Epidermal melanocyte (primary cell): ENCODE measurements around the gene PSMC3.
A peak's percentile ranks its signal among the peaks of the same experiment; 100 is the strongest.

Experiments used
- DNase-seq: peaks from one replicate; pipeline ENCODE4 v3.0.0; 2011; ENCODE audit warnings: low spot score; ENCODE audit not compliant: insufficient read length

PSMC3 gene

DNA sequence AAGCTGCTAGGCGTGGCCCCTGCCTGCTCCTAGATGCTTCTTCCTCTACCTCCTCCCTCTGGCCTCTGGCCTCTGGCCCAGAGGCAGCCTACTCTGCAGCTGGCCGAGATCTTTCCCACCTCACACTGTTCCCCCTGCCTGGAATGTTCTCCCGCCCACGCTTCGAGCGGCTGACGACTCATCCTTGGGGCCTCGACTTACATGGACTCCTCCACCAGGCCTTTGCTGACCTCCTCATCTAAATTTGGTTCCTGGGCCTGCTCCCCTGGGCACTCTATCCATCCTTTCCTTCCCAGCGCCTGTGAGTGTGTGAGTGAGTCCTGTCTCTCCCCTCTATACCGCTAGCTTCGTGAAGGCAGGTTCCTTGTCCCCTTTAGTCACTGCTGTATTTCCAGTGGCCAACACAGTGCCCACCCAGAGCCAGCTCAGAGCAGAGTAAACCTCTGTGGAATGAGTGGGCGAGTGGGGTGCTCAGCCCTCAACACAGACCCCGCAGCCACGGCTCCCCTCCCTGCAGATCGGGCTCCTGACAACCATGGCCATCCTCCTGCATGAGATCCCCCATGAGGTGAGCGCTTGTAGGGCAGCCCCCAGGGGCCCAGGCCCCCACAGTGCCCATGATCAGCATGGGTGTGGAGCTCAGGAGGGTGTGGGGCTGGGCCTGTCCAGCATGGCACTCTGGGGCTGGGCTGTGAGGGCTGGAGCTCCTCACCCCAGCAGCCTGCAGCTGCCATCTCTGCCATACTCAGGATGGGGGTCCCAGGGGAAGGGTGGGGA lies 12.1 kb downstream of the PSMC3 start:
- no peak for DNase-seq

DNA sequence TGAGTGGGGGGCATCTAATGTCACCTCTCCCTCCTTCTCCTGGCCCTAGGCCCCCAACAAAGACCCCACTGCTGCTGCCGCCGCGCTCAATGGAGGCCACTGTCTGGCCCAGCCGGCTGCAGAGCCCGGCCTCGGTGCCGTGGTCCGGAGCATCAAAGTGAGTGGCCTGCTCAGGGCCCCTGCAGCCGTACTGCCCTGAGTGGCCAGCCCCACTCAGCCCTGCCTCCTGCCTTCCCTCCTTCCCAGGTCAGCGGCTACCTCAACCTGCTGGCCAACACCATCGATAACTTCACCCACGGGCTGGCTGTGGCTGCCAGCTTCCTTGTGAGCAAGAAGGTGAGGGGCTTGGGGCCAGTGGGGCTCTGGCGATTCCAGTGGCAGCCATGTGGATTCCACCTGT lies 12.9 kb downstream of the PSMC3 start:
- DNase-seq: no peak

DNA sequence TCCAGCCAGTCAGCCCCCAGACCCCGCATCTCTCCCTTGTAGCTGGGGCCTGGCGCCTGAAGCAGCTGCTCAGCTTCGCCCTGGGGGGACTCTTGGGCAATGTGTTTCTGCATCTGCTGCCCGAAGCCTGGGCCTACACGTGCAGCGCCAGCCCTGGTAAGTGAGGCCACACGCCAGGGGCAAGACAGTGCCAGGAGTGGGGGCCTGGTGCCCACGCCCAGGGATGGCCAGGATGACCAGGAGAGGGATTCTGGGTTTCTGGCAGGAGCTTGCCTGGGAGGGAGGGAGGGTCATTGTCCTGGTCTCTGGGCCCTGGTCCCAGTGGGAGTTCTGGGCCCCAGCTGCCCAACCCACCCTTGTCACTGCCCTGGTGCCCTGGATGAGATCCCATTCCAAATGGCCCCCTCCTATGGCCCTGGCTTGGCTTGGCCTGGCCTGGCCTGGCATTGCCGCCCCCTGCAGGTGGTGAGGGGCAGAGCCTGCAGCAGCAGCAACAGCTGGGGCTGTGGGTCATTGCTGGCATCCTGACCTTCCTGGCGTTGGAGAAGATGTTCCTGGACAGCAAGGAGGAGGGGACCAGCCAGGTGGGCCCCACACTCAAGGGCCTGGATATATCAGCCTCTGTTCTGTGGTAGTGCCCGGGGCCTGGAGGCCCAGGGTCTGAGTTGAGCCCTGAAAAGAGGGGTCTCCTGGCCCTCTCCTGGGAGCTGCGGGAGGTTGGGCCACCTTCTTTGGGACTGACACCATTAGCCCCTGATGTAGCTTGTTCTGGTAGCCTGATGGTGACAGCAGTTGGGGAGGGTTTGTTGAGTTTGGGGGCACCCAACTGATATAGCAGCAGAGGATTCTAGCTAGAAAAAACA lies 14.1 kb downstream of the PSMC3 start:
- DNase-seq: no peak

DNA sequence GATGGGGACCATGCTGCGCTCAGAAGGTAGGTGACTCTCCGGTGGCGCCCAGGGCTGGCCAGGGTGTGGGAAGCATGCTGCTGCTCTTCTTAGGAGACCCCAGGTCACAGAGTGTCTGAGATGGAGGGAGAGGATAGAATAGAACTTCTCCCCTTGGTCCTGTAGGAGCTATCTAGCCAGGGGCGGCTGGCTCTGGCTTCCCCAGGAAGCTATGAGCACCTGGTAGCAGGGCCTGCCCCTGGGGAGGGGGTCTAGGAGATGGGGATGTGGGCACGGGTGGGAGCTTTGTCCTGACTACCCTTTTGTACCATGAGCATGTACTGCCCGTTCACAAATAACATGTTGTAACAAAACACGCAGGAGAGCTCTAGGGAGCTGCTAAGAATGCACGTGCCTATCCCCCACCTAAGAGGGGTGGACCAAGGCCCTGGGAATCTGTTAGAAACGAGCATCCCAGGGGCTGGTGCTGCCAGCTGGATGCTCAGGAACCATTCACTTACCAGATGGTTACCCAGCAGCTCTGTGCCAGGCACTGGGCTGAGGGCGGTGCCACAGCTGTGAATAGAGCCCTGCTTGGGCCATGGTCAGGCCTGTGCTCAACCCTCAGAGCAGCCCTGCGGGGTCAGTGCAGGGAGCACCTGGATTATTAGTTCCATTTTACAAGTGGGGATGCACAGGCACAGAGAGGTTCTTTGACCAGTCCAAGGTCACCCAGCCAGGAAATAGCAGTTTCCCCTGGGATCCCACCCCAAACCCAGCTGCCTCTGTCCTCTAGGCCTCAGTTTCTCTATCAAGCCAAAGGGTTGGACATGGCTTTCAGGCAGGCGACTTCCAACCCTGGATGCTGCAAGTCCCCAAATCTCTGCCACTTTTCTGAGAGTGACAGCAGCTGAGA lies 15.6 kb downstream of the PSMC3 start:
- DNase-seq: no peak

DNA sequence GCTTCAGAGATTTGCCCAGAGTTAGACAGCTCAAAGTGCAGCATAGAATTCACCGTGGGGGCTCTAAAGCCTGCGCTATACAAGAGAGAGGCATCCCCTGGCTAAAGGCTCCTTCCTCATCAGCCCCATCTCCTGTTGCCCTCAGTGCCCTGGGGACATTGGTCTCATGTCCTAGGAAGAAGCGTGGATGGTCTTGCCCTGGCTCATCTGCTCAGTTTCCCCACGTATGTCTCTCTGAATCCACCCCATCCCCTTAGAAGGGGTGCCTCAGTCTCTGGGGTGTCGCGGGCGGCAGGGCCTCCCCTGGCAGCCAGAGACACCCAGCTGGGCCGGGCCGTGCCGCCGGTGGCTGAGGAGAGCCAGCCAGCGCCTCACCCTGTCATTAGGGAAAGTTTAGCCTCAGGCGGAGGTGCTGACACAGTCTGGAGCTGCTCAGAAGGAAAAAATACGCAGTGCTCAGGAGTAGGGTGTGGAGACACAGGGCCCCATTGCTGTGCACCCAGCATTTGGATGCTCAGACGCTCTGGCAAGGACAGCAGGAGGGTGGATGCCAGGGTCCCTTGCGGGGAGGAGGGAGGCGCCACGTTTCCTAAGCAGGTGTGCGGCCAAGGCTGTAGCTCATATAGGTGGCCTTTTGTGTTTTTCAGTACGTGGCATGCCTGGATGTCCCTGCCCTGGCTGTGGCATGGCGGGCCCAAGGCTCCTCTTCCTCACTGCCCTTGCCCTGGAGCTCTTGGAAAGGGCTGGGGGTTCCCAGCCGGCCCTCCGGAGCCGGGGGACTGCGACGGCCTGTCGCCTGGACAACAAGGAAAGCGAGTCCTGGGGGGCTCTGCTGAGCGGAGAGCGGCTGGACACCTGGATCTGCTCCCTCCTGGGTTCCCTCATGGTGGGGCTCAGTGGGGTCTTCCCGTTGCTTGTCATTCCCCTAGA lies 16.5 kb downstream of the PSMC3 start:
- DNase-seq: no peak

DNA sequence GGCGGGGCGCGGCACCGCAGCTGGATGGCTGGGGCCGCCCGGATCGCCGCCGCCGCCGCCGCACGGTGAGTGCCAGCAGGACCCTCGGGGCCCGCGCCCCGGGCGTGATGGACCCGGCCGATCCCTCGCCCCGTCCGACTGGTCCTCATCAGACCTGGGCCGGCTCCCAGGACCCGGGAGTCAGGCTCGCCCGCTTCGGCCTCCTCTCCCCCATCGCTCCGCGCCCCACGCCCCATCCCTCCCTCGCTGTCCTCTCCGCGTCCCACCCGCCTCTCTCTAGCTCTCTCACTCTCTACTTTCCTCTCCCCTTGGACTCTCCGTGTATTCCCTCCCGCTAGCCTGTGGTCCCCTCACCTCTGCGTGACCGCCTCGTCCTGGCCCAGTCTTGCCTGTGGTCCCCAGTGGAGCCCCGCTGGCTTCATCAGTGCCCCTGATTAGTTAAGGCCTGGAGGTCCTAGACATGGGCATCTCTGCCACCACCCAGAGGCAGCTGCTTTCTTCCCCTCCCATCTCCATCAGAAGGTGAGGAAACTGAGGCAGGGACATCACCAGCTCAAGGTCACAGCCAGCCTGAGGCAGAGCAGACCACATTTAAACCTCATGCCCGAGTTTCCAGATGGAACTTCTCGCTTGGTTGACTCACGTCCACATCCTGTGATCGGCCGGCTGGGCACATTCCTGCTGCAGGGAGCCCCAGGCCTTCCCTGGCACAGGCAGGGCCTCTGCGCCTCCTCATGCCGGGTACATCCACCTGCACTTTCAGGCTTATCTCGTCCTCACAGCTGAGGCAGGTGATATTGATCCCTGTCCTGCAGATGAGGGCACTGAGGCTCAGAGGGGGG lies 17.4 kb downstream of the PSMC3 start:
- DNase-seq: peak; percentile 90

DNA sequence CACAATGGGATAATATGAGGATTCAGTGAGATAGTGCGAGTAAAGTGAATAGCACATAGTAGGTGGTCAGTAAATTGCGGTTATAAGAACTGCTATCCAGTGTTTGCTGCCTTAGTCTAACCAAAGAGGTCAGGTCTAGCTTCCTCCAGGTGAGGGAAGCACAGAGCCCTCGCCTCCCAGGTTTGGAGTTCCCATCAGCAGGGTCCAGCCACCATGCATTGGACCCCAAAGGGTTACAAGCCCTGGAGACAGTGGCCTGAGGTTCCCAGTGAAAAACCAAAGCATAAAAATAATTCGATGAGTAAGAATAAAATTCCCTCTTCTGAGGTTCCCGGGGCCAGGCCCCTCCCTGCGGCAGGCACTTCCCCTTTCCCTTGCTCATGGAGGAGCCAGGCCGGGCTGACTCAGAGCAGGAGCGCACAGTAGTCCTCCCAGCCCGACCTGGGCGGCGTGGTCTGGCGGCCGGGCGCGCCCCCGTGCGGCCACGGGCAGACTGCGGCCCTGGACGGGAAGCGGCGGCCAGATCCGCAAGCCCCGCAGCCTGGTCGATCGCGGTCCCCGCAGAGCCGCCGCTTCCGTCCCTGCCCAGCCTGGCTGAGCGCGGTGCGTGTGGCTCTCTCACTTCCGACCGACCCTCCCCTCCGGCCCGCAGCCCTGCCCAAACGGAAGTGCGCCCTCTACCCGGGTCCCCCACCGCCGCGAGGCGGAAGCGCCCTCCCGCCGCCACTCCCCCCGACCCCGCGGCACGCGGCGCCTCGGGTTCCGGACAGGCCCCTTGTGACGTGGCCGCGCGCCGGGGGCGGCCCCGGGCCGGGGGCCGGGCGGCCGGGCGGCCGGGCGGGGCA lies 18.3 kb downstream of the PSMC3 start, which contains the start of gene SLC39A13:
Gene SLC39A13 (plus strand): TSS at position 845 of the 845 bp plus-strand sequence. CDS start 1,505 bp downstream, outside the sequence.
- peak; percentile 98 for DNase-seq

DNA sequence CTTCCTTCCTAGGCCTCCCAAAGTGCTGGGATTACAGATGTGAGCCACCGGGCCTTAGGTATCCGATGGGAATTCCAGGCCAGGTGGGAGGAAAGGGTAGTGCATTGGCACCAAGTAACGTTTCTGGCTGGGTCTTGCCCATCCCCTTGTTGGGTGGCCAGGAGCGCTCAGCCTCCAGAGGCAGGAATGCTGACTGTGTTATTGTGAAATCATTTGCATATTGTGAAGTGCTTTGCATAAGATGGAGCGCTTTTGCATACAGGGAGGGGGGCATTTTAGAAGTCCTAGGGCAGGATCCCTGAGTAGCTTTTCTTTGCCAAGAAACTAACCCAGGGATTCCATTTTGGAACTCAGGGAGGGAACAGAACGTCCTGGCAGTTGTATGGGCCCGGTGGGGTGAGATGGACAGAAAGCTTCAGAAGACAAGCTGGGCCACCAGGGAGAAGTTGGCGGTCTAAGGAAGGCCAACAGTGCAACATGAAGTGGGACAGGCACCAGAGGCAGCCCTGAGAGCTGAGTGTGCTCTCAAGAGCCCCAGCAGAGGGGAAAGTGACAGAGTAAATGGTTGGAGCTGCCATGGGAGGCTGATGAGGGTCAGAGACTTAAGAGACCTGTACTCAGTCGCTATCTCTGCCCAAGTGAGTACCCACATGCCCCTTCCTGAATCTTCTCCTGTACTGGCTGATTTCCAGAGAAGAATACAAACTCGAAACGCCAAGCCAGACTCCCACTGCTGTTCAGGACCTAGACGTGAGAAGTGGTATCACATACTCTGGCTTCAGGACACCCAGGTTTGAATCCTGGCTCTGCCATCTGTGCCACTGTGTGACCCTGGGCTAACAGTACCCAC lies 19.1 kb downstream of the PSMC3 start:
- no peak for DNase-seq

DNA sequence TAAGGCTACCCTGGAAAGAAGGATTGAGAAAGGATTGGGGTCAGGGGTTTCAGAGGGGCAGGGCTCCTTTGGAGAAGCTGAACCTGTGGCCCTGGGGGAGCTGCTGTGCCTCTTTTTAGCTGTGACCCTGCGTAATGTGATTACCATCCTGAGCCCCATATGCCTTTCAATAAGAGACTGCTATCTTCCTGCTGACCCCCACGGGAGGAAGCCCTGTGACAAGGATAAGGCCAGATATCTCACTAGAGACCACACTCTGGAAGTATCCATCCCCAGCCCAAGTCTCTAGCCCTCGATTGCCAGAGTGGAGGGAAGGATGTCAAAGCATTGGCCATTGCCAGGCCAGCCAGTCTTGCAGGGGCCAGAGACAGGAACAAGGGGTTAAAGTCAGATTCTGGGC lies 22.7 kb downstream of the PSMC3 start:
- no peak for DNase-seq

DNA sequence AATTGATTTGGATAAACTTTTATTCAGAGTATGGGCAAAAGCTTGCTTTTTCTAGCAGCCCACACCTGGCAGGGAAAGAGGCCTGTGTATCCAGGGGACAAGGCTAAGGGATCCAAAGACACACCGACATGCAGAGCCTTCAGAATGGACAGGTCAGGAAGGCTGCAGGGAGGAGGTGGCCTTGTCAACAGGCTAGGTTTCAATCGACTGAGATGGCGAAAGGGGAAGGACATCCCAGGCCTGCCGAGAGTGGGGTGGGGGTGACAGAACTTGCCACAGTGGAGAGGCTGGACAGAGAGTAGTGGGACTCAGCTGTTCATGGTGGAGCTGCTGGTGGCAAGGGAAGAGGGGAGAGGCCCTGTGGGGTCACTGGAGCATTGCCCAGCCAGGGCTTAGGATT lies 23.1 kb downstream of the PSMC3 start:
- DNase-seq: no peak

DNA sequence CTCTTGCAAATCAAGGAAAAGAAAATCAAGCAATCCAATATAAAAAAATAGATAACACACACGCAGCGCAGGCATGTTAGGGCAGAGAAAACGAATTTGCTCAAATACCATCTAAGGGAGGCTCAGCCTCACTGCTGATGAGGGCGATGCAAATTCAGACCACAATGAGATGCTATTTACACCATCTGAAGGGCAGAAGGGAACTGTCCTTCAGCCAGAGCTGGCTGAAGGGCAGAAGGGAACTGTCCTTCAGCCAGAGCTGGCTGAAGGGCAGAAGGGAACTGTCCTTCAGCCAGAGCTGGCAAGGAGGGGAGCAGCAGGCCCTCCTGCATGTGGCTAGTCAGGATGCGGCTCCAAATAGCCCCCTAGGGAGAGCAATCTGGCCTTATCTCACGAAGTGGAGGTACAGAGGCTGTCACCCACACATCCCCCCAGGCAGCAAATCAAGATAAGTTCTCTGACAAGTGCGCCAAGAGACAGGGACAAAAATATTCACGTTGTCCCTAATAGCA lies 25.4 kb downstream of the PSMC3 start:
- no peak for DNase-seq

DNA sequence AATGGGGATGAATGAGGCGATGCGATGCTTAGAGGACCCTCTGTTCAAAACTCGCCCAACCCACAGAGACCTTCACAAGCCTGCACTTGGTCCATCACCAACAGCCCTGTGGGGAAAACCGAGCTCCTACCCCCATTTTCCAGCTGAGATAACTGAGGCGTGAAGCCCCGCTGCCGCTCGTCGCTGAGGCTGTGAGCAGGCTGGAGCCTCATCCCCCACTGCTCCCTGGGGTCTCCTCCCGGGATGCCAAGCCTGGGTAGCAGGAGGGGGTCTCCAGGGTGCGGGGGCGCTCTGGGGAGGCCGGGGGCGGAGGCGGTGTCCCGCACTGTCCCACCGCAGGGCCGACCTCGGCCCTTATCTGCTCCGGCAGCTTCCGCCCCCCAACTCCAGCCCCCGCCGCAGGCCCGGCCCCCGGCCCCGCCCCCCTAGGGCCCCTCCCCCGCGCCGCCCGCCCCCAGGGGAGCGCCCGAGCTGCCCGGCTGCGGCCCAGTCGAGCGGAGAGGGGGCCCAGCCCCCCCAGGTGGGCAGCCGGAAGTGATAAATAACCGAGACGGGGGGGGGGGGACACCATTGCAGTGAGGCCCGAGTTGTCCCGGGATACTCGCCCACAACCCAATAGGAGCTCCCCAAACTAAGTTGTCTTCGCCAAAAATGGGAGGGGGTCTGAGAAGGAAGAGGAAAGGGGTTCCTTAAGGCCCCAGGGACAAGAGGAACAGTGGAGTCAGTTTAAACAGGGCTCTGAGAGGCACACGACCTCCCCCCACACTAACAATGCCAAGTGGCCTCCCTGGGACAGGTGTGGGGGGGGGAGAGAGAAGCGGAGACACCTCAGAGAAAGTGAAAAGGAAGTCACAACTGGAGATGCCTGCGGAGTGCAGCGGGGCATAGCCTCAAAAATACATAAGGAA lies 26.1 kb downstream of the PSMC3 start:
- peak; percentile 57 for DNase-seq

DNA sequence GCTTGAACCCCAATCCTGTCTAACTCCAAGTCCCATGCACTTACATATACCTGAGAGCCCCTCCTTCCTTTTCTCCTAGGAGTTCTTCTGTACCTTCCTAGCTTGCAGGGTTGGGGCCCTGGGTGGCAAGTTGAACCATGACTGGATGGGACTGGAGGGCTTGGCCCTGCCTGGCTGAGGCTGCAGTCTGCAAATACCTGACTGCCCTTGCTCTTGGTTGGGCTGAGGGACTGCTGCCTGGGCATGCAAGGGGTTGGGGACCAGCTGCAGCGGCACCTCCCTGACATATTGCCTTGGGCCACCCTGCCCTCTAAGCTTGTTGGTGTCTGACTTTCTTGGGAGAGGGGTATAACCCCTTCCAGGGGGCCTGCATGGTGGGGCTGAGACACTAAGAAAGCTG lies 27.7 kb downstream of the PSMC3 start:
- no peak for DNase-seq

DNA sequence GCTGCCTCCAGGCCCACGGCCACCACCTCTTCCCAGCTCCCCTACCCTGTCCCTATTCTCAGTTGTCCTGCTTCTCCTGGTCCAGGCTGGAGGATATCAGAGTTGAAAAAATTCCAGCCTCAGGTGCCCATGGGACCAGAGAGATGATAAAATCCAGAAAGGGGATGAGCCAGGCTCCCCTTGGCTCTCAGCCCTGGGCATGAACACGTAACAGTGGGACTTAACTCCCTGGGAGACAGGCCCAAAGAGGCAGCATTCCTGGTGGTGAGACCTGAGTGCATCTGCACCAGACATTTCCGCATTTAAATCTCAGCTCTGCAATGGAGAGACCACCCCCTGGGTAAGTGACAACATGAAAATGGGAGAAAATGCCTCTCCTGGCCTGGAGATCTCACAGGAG lies 28.2 kb downstream of the PSMC3 start:
- DNase-seq: no peak

DNA sequence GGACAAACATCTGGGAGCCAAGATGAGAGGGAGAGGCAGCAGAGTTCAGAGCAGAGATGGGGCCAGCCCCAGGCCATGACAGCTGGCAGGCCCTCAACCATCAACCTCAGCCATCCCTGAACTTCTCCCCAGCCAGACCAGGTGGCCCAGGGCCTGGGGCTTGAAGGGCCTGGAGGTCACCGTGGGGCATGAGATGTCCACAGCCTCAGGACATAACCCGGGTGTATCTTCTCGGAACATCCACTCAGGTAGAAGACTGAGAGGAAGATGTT lies 30.3 kb downstream of the PSMC3 start:
- no peak for DNase-seq

DNA sequence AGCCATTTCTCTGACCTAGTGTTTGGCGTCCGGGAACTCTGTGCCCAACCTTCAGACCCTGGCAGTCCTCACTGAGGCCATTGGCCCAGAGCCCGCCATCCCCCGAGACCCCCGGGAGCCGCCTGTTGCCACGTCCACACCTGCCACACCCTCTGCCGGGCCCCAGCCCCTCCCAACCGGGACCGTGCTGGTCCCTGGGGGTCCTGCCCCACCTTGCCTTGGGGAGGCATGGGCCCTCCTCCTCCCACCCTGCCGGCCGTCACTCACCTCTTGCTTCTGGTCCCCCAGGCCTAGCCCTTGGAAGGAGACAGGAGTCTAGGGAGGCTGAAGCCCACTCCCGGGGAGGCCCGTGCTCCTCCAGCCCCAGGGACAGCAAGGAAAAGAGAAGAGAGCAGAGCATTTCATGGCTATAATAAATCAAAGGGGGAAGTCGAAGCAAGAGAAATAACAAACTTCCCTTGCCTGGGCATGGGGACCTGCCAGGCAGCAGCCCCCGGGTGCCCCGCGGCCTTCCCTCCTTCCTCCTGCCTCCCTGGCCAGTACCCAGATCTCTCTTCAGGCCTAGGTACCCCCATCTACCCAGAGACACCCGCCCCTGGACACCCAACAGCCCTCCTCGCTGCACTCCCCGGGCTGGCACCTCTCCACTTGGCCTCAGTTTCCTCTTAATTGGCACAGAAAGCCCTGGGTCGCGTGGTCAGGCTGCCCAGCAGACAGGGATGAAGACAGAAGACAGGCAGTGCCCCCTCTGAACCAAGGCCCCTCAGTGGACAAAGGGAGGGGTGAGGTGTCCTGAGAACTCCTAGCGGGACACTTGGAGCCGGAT lies 30.8 kb downstream of the PSMC3 start:
- DNase-seq: no peak
